HepG2 (cell line): ENCODE measurements around the gene PELI3. TPM values are rescaled to one million over a fixed set of nuclear protein-coding genes. Genes with fewer than 3 reads are reported as not detected.

Experiments
- AGO2 ChIP-seq: fragments of 200-400 bp; formaldehyde crosslinking; optimal IDR thresholded peaks from 2 replicates; pipeline ENCODE3; 2017; ENCODE audit warnings: mild to moderate bottlenecking, low read depth, low read length, moderate library complexity
- CENPBD1 ChIP-seq: sonication (generic); formaldehyde crosslinking; IDR thresholded peaks from 2 replicates; pipeline ENCODE4 v1.8.0; 2022; ENCODE audit warnings: missing genetic modification reagents, low read depth, mild to moderate bottlenecking, borderline replicate concordance
- ELF1 ChIP-seq: sonication (generic); formaldehyde crosslinking; IDR thresholded peaks from 2 replicates; pipeline ENCODE4 v1.4.0; 2020; ENCODE audit warnings: missing genetic modification reagents
- FOXA3 ChIP-seq: IDR thresholded peaks from 2 replicates; pipeline ENCODE4 v1.6.1; 2016; ENCODE audit warnings: missing genetic modification reagents, missing compliant biosample characterization
- KLF6 ChIP-seq: IDR thresholded peaks from 2 replicates; pipeline ENCODE4 v1.8.0; 2016; ENCODE audit warnings: missing biosample characterization, missing genetic modification reagents
- NFE2 ChIP-seq: sonication (generic); formaldehyde crosslinking; IDR thresholded peaks from 2 replicates; pipeline ENCODE4 v1.4.0; 2020; ENCODE audit warnings: missing genetic modification reagents
- NFIB ChIP-seq: sonication (generic); formaldehyde crosslinking; IDR thresholded peaks from 2 replicates; pipeline ENCODE4 v1.9.0; 2021; ENCODE audit warnings: missing genetic modification reagents, mild to moderate bottlenecking, borderline replicate concordance
- RARA ChIP-seq: IDR thresholded peaks from 2 replicates; pipeline ENCODE4 v1.6.1; 2016; ENCODE audit warnings: missing genetic modification reagents, missing compliant biosample characterization
- REXO4 ChIP-seq: sonication (generic); formaldehyde crosslinking; IDR thresholded peaks from 2 replicates; pipeline ENCODE4 v1.8.0; 2022; ENCODE audit warnings: missing genetic modification reagents, mild to moderate bottlenecking, borderline replicate concordance
- RXRA ChIP-seq: sonication (generic); formaldehyde crosslinking; IDR thresholded peaks from 2 replicates; pipeline ENCODE4 v1.5.1; 2020; ENCODE audit warnings: missing genetic modification reagents
- SRSF1 ChIP-seq: fragments of 200-400 bp; formaldehyde crosslinking; optimal IDR thresholded peaks from 2 replicates; pipeline ENCODE3; 2017; ENCODE audit warnings: mild to moderate bottlenecking, low read depth, low read length, moderate library complexity
- SSRP1 ChIP-seq: IDR thresholded peaks from 2 replicates; pipeline ENCODE4 v1.6.1; 2016; ENCODE audit warnings: control low read depth
- STAG1 ChIP-seq: sonication (generic); formaldehyde crosslinking; IDR thresholded peaks from 2 replicates; pipeline ENCODE4 v1.4.0; 2020; ENCODE audit warnings: missing genetic modification reagents
- TRIM22 ChIP-seq: fragments of 450-650 bp; IDR thresholded peaks from 2 replicates; pipeline ENCODE4 v1.6.1; 2017
- UBTF ChIP-seq: sonication (generic); formaldehyde crosslinking; IDR thresholded peaks from 2 replicates; pipeline ENCODE4 v1.4.0; 2020; ENCODE audit warnings: mild to moderate bottlenecking, missing genetic modification reagents
- YEATS2 ChIP-seq: sonication (generic); formaldehyde crosslinking; IDR thresholded peaks from 2 replicates; pipeline ENCODE4 v1.4.0; 2020; ENCODE audit warnings: missing genetic modification reagents, borderline replicate concordance
- ZBTB33 ChIP-seq: sonication (generic); formaldehyde crosslinking; IDR thresholded peaks from 2 replicates; pipeline ENCODE4 v1.4.0; 2020; ENCODE audit warnings: missing genetic modification reagents
- ZBTB38 ChIP-seq: sonication (generic); formaldehyde crosslinking; IDR thresholded peaks from 2 replicates; pipeline ENCODE4 v1.5.1; 2020; ENCODE audit warnings: mild to moderate bottlenecking, missing genetic modification reagents
- ZMYM3 ChIP-seq: sonication (generic); formaldehyde crosslinking; IDR thresholded peaks from 2 replicates; pipeline ENCODE4 v1.5.1; 2020; ENCODE audit warnings: mild to moderate bottlenecking, missing genetic modification reagents
- ZNF230 ChIP-seq: sonication (generic); formaldehyde crosslinking; IDR thresholded peaks from 2 replicates; pipeline ENCODE4 v1.4.0; 2020; ENCODE audit warnings: mild to moderate bottlenecking, missing genetic modification reagents
- ZNF326 ChIP-seq: sonication (generic); formaldehyde crosslinking; IDR thresholded peaks from 2 replicates; pipeline ENCODE4 v1.4.0; 2020; ENCODE audit warnings: missing genetic modification reagents, borderline replicate concordance
- polyA plus RNA-seq, 8 experiments: library from polyadenylated mRNA; depleted of rRNA in 3 of 8; stranded (reverse) in 7 of 8; unstranded in 1 of 8; fragments of >200 nt; fragmentation: Illumina TruSeq in 4 of 8; extraction: Trizol in 4 of 8; gene quantifications; 2 replicates each; pipeline versions ENCODE4 v1.2.1 to v1.2.3, GENCODE V29; 2011 to 2016; ENCODE audit warnings: low read depth in 4 of 8, missing spikeins in 1 of 8, mixed read lengths in 1 of 8; ENCODE audit not compliant: insufficient read depth in 1 of 8
- total RNA-seq, 5 experiments: library from RNA; depleted of rRNA; stranded (reverse); fragments of >200 nt; fragmentation: Illumina TruSeq; extraction: Trizol; gene quantifications; 2 replicates each; pipeline ENCODE4 v1.2.3, GENCODE V29; 2016; ENCODE audit warnings: low read depth in 1 of 5

PELI3 gene
- total and polyA plus RNA-seq, 2 of the 13 experiments (the other 11 are each of a cell fraction or from before 2014, with no cell fraction given) = 2.0 to 4.0 TPM

GRCh38 chr11:66494935-66495334 is 28.2 kb downstream of the PELI3 start (continued):
- no peak for TF ChIP-seq RARA (CRISPR knock-in tag)
- TF ChIP-seq UBTF (CRISPR knock-in tag) = no peak
- no peak for TF ChIP-seq FOXA3 (CRISPR knock-in tag)
- TF ChIP-seq REXO4 (CRISPR knock-in tag) = no peak
- no peak for TF ChIP-seq YEATS2 (CRISPR knock-in tag)
- no peak for TF ChIP-seq TRIM22
- no peak for TF ChIP-seq RXRA (CRISPR knock-in tag)
- TF ChIP-seq KLF6 (CRISPR knock-in tag) = no peak
- TF ChIP-seq ZNF230 (CRISPR knock-in tag) = no peak
- TF ChIP-seq ZMYM3 (CRISPR knock-in tag) = no peak
- TF ChIP-seq STAG1 (CRISPR knock-in tag) = peak; percentile 46
- TF ChIP-seq SSRP1 (CRISPR knock-in tag) = no peak
- peak; percentile 20 for TF ChIP-seq AGO2
- no peak for TF ChIP-seq NFE2 (CRISPR knock-in tag)
- no peak for TF ChIP-seq NFIB (CRISPR knock-in tag)
- peak; percentile 39; the same call in 1 of the 2 replicates for TF ChIP-seq ZBTB33
- no peak for TF ChIP-seq SRSF1
- TF ChIP-seq CENPBD1 (CRISPR knock-in tag) = no peak
- peak; percentile 15; the same call in 1 of the 2 replicates for TF ChIP-seq ZBTB38 (CRISPR knock-in tag)
- no peak for TF ChIP-seq ZNF326 (CRISPR knock-in tag)
- TF ChIP-seq ELF1 (CRISPR knock-in tag) = no peak
